GM19193 (cell line): Measurements from ENCODE around the gene CD47.

Source experiments
- POLR2A ChIP-seq: IDR thresholded peaks from 4 replicates; pipeline ENCODE4 v1.6.1; 2011; ENCODE audit not compliant: insufficient read depth, insufficient read length; ENCODE audit errors: extremely low read depth

Gene CD47

DNA sequence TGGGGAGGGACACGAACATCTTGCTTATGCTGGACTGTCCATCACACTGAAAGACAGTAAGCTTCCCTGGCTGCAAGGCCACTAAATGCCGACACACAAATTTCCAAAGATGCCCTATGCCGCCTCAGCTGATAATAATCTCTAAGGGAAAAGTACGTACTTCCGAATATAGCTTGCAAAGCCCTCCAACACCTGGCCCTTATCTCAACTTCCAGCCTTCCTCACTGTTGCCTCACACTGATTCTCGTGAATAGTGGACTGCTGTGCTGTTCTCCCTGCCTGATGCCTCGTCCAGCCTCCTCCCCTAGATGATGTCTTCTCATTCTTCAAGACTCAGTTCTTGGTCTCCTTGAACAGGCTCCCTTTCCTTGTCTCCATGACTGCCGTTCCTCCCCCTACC is 72.3 kb downstream of the CD47 start:
- no peak for TF ChIP-seq POLR2A

- no peak for TF ChIP-seq POLR2A
Observed at GRCh38 chr3:108017587-108017986, 73.2 kb downstream of the CD47 start.

- no peak for TF ChIP-seq POLR2A
Observed at GRCh38 chr3:108014943-108015342, 75.9 kb downstream of the CD47 start.

DNA sequence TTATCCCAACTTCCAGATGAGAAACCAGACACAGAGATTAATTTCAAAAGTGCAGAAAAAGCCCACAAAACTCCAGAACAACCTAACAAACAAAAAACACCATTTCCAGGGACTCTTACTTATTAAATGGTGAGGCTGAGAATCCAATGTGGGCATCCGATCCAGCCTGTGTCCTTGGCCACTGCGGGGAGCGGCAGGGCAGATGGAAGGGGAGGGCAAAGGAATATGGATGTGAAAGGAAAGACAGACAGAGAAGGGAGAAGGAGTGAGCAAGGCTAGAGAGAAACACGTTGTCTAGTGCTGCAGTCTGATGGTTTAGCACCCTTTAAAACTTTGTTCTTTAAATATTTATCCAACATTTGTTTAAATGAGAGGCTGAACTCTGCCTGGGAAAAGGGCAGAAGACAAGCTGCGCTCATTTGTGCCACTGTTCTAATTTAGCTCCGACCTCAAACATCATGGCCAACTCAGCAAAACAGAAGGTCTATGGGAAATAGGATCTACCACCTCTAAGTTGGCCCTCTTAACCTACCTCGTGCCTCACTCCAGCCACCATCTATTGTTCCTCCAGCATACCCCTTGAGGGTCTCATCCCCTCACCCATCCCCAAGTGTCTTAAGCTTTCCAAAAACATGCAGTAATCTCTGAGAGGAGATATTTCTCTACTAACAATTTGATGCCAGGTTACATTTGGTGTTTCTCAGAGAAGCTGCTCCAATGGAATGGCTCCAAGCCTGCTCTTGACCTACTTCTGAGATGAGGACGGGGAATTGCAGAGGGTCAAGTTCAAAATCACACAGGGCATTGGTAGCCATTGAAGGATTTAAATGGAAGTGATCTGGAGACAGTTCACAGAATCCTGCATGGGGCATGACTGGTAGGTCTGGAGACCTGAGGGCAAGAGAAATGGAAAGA is 77.4 kb downstream of the CD47 start:
- TF ChIP-seq POLR2A = no peak

- no peak for TF ChIP-seq POLR2A
Observed at GRCh38 chr3:108012304-108012703, 78.5 kb downstream of the CD47 start.

- TF ChIP-seq POLR2A = no peak
Observed at GRCh38 chr3:108011616-108012015, 79.2 kb downstream of the CD47 start.

DNA sequence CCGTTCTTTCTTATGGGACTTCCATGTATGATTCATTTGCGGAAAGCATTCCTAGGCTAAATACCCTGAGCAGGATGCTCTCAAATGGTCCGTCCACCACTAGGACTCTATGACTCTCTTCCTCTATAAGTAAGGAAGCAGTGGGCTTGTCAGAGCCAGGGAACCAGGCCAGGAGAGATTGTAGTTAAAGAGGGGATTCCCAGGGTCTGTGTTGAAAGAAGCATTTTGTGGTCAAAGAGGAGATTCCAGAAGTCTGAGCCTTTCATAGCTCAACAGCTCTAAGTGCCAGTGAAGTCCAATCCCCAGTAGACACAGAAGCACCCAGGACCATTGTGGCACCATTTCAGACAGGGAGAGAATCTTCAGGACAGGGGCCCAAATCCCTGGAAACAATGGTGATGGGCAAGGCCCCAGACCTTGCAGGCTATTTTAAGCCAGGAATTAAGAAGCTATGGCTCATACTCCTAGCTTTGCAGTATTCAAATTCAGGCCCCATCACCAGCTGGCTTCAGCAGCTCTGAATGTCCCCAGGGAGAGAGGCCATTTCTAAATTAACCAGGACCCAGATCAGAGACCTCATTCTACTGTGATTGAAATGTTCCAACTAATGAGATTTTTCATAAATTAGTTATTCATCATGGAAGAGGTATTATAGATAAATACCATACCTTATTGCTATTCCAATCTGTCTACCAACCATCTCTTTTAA is 81.7 kb downstream of the CD47 start:
- TF ChIP-seq POLR2A = no peak

DNA sequence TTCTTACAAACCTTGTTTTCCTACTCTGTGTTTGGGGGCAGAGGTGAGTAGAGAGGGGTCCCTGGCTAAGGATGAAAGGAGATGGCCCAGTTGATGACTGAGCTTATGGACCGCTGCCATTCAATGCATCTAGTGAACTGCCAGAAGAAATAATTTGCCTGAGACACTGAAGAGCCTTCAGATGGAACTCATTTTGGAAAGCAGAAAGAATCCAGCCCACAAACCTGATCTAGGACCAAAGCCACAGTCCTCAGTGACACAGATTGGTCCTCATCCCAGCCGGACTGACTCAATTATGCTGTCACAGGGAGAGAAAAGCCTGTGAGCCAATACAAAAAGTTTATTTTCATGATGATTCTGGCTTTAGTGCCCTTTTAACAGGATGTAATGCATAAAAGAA is 82.7 kb downstream of the CD47 start:
- no peak for TF ChIP-seq POLR2A

DNA sequence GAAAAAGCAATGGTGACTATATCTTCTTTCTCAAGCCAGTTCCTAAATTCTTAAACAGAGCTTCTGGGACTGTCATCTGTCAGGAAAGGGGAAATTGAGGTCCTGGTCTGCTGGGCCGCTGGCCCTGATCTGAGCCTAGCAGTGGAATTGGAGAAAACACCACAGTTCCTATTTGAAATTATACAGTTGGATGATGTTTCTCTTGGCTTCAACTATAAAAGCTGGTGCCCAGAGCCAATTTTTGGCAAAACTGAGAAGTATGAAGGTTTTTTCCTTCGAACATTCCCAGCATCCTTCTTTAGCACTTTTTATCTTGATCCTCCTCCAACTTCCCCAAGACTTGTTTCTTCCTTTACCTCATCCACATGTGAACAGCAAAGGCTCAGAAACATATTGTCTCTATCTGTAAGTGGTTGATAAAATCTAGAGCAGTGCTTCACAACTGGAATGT is 83.9 kb downstream of the CD47 start:
- no peak for TF ChIP-seq POLR2A

- no peak for TF ChIP-seq POLR2A
Observed at GRCh38 chr3:108006077-108006771, 84.6 kb downstream of the CD47 start.

DNA sequence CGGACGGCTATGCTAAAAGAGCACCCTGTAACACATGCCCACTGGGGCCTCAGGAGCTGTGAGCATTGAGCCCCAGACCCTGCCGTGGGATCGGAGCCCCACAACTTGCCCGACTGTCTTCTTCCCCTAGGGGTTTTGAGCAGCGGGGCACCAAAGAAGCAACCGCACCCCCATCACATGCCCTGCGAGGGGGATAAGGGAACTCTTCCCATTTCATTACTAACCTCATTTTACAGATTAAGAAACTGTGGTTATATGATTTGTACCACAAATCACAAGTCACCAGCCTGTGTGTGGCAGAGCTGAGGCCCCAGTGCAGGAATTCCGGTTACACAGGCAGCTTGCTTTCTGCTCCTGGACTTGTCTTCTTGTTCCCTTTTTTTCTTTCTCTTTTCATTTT is 86.2 kb downstream of the CD47 start:
- TF ChIP-seq POLR2A = no peak

DNA sequence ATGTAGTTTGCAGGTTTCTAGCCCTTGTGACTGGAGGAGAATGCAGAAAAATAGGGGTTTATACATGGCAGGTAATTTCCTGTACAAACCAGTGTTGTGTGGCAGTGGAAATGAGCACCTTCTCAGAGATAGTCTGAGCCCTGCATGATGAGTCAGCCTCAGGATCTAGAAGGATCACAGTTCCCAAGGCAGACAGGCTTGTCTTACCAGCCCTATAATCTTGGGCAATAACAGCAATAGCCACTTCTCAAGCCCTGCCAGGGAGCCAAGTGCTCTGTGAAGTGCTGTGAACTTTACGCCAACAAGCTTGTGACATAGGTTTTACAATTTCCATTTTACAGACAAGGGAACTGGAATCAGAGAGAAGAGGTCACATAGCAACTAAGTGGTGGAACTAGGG is 89.4 kb downstream of the CD47 start:
- TF ChIP-seq POLR2A = no peak

GRCh38 chr3:107999215-107999775 is 91.5 kb downstream of the CD47 start:
- TF ChIP-seq POLR2A = no peak

GRCh38 chr3:107997671-107998070 is 93.2 kb downstream of the CD47 start:
- no peak for TF ChIP-seq POLR2A

DNA sequence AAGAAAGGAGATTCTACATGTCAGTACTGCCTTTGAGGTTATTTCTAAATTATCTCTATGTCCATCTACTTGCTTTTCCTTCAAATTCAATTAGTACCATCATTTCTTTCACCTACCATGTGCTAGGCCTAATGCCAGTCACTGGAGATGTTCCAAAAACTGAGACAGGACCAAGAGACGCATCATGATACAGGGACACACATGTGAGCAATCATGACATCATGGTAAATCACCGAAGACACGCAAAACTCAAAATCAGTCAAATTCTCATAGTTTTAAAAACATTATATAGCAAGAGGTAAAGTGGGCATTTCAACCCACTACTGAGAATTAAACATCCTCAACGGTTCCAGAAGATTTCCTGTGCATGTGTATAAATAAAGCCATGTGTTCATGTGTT is 95.0 kb downstream of the CD47 start:
- no peak for TF ChIP-seq POLR2A
